ENCODE measurements around the gene GMCL1.

DNA sequence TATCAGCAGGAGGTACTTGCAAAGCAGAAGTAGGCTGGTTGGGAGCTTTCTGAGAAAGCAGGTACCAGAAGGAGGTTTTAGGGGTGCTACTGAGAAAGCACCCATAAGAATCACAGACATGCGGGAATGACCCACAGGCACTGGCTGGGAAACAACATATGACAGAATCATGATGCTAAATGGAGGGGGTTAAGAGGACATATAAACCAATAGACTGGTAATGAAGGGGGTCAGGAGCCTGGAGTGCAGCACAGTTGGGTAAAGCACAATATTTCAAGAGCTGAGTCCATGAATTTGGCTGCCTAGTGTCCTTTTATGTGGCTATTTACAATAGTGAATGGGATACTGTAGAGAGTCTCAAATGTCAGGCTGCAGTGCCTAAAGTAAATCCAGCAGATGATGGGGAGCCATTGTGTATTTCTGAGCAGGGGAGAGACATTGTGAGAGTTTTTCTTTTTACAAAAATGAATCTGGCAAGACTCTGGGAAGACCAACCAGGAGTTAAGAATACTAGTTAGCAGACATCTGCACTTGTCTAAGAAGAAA, 27.6 kb upstream of the GMCL1 start:
- TF ChIP-seq, protein P1, sequence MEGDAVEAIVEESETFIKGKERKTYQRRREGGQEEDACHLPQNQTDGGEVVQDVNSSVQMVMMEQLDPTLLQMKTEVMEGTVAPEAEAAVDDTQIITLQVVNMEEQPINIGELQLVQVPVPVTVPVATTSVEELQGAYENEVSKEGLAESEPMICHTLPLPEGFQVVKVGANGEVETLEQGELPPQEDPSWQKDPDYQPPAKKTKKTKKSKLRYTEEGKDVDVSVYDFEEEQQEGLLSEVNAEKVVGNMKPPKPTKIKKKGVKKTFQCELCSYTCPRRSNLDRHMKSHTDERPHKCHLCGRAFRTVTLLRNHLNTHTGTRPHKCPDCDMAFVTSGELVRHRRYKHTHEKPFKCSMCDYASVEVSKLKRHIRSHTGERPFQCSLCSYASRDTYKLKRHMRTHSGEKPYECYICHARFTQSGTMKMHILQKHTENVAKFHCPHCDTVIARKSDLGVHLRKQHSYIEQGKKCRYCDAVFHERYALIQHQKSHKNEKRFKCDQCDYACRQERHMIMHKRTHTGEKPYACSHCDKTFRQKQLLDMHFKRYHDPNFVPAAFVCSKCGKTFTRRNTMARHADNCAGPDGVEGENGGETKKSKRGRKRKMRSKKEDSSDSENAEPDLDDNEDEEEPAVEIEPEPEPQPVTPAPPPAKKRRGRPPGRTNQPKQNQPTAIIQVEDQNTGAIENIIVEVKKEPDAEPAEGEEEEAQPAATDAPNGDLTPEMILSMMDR (IDR thresholded peaks at IDR 0.05), result no peak
- TF ChIP-seq POLR2A (IDR thresholded peaks at IDR 0.05) (no peak), POLR2AphosphoS5 (IDR thresholded peaks at IDR 0.05) (no peak), EP300 (IDR thresholded peaks at IDR 0.05) (no peak)
